GM19452 (cell line): Measurements from ENCODE around the gene LRCH1.

Source experiments
- ATAC-seq: cut with Tn5 transposase; IDR thresholded peaks from one replicate; pipeline ENCODE4 v1.9.1; 2021; ENCODE audit not compliant: unreplicated experiment

LRCH1 gene

DNA sequence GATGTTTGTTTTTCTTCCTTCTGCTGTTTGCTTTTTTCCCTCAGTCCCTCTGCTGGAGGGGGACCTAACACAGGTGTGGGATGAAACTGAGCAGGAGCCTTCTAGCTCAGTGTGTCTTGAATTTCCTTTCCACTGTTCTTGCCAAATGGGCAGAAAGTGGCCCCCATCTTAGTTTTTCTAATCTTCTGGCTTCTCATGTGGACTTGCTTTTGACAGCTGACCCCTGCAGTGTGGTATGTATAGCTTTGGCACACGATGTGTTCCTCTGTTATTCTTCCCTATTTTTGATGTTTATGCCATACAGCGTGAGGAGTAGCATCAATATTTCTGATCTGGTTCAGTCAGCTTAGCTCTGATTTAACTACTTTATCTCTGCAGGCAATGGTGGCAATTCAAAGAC lies 8.3 kb downstream of the LRCH1 start:
- ATAC-seq, result no peak

- no peak for ATAC-seq
Measured at GRCh38 chr13:46561691-46562090, 8.7 kb downstream of the LRCH1 start.

DNA sequence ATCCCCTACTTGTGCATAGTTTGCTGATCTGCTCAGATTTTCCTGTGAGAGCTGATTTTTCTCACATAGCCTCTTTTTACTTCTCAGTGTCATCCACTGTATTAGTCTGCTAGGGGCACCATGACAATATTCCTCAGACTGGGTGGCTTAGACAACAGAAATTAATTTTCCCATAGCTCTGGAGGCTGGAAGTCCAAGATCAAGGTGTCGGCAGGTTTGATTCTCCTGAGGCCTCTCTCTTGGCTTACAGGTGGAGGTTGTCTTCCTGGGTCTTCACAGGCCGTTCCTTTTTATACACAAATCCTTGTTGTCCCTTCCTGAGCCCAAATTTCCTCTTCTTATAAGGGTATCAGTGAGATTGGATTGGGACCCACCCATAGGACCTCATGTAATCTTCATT lies 9.2 kb downstream of the LRCH1 start:
- ATAC-seq, result no peak

GRCh38 chr13:46562581-46562980 lies 9.6 kb downstream of the LRCH1 start:
- no peak for ATAC-seq

DNA sequence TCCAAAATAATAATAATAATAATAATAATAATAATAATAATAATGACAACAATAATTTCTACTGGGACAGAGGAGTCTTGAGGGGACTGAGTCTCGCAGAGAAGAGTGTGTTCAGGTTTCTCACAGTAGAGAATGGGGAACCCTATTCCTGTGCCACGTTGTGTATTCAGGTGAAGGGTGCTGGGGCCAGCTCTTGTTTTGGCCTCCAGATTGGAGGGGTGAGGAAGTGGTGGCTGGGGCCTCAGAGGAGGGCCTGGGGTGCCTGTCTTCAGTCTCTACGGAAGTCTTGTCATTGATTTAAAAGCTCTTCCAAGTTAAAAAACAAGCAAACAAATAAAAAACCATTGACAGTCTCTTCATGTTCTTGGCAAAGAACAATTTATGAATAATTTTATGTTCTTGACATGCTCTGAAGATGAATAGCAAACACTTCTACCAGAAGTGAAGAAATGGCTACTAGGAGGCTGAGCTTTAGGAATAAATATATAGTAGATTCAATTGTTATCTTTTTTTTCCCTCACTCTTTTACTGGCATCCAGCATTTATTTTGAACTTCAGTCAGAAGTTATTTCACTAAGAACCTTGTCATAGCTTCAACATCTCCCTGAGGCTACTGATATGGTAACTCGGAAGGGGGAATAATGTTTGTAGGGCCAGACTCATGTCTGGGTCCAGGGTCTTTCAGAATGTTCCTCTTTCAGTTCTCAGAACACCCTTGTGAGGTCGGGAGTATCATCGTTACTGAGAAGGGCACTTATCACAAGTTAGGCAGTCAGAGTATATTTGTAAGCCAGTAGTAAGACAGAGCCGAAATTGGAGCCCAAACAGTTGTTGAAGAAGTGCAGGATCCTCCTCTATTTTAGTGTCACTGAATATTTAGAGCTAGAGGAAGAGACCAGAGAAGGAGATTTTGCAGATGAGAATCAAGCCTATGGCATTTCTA lies 13.1 kb downstream of the LRCH1 start:
- ATAC-seq, result no peak

DNA sequence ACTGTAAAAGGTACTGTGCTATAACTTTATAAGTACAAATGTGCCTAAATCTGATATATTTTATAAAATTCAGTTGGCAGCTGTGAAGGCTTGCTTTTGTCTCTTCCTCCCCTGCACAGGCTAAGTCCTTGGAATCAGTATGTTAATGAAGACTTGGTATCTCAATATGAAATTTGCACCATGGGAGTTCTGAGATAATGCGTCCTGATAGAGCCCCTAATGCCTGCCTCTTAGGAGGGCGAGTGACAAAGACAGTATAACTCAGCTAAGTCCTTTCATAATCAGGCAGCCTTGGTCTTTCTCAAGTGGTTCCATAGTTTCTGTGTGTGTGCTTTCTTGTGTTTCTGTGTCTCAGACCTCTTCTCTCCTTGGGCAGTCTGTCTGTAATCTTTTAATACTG lies 14.7 kb downstream of the LRCH1 start:
- ATAC-seq, result no peak

DNA sequence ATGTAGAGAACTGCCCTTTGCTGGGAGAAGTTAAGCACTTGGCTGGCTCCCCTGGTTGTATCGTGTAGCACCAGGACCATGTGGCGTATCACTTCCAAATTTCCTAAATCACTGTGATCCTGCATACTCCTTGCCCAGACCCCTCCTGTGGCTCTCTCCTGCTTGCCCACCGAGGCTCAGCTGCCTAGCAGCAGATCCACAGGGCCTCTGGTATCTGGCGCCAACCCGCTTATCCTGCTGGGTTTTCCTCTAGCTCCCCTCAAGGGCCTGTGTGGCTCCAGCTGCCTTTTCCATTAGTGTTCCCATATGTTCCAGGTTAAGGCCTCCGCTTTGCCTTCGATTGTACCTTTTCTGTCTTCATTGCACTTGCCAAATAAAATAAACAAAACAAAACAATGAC lies 16.5 kb downstream of the LRCH1 start:
- no peak for ATAC-seq

DNA sequence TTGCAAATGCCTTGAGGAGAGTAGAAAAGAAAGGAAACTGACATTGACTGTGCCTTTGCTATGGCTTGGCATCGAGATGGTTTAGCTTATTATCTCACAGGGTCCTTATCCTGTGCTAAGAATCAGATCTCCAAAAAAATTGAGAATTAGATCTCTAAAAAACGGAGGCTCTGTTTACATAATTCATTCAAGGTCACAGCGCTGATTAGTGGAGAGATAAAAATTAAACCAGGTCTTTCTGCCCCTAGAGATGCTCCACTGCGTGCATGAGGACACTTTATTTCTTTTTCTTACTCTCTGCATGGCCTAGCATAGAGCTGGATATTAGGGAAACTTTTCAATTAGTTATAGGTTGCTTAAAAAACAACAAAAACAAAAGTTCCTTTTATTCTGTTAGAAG lies 17.3 kb downstream of the LRCH1 start:
- ATAC-seq, result no peak

DNA sequence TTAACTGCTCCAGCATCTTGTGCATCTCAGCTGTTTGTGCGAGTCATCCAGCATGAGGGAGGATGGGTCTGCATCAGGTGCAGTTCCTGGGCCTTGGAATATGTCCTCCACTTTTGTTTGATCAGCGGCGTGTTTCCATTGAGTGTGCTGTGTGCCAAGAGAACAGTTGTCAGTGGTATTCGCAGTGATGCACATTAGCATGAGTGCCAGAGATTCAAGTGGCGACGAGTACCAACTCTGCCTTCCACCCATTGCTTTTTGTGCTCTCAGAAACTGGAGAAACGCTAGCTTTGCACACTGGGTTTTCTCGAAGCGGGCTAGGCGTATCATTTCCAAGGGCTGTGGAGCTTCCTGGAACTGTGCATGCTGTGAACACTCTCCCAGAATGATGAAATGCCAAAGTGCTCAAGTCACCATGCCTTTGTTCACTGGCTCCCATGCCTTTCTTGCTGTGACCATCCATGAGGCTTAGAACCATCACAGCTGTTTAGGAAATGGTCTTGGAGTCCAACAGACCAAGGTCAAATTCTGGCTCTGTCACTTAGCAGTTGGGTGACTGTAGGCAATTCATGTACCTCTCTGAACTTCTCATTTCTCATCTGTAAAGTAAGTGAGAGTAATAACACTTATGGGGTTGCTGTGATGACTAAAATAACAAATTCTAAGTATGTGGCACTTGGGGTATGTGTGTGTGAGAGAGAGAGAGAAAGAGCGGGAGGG lies 18.4 kb downstream of the LRCH1 start:
- peak; percentile 57 for ATAC-seq

DNA sequence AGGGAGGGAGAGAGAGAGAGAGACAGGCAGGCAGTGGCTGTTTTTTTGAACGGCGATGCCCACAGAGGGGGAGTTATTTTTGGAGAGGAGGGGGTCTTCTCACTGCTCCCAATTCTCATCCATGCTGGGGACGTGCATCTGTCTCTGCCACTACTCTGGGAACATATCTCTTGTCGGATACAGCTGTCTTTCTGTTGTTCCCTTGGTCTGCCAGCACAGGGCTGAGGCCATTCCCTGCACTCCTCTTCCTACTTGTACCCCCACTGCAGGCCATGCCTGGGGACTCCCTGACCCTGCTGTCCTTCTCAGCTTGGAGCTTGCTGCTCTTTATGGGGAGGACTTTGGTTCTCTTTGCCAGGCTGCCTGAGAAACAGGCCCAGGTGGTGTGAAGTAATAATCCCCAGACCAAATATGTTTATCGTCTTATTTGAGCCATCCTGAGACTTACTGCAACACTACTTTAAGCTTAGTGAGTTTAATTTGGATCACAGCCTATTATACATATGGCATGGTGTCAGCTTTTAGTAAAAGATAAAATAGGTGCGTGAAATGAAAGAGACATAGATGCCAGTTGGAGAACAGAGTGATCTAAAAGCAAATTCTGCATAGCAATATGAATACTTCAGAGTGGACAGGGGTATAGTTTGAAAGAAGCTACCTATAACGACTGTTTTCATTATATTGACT lies 19.1 kb downstream of the LRCH1 start:
- no peak for ATAC-seq

DNA sequence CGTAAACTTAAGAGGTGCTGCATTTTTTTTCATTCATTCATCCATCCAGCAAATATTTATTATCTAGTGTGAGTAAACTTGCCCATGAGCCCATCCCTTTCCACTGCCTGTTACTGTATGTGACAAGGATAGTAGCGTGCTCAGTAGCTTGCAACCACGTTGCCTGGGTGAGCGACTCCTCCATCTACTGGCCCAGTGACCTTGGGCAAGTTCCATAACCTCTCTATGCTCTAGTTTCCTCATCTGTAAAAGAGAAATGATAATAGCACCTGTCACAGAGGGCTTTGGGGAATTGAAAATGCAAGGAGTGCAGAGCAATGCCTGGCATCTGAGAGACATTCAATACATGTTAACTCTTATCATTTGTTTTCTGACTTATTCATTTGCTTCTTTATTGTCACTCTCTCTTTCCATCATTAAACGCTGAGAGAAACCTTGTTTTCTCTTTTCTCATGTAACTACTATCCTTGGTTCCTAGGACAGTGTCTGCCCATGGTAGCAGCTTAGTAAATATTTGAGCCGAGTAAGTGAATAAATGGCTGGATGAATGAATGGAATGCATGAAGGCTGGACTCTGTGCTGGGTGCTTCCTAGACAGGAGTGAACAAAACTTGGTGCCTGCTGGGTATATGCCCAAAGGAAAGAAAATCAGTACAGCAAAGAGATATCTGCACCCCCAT lies 19.9 kb downstream of the LRCH1 start:
- ATAC-seq, result no peak

GRCh38 chr13:46575301-46575771 lies 22.4 kb downstream of the LRCH1 start:
- no peak for ATAC-seq

- ATAC-seq, result no peak
Measured at GRCh38 chr13:46575818-46576221, 22.9 kb downstream of the LRCH1 start.

- ATAC-seq, result no peak
Measured at GRCh38 chr13:46576762-46577161, 23.8 kb downstream of the LRCH1 start.

DNA sequence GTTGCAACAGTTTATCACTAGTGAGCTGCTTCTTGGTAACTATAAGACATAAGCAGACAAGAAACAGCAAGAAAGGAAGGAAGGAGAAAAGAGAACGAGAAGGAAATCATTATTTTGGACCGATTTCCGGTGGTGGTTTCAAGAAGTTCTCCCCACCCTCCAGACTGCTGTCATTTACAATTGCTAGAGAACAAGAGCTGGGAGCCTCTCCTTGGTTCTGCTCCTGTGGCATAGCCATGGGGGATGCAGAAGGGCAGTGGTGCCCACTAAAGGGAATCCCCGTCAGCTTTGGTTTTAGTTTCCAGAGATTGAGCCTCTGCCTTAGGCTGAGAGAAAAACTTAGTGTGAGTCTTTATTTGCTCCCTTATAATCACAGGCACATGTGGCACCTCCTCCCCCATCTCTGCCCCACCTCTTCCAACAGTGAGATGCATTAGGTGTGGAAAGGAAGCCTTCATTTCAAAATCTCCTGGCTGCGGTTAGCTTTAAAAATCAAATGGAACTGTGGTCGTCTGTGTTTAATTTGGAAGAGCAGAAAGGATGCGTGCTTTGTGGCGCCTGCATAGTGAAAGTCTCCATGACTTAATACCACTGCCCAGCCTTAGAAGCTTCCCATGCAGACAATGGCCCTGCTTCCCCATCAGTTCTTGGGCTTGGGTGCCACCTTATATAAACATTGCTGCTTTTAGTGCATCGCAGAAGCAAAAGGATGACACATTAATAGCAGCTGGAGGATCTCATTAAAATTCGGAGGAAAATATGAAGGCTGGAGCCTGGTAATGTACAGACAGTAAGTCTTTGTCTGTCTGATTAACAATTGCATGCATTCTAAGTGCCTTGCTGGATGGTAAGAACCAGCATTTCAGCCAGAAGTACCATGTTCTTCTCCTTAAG lies 25.0 kb downstream of the LRCH1 start:
- no peak for ATAC-seq

- no peak for ATAC-seq
Measured at GRCh38 chr13:46578590-46578975, 25.6 kb downstream of the LRCH1 start.

DNA sequence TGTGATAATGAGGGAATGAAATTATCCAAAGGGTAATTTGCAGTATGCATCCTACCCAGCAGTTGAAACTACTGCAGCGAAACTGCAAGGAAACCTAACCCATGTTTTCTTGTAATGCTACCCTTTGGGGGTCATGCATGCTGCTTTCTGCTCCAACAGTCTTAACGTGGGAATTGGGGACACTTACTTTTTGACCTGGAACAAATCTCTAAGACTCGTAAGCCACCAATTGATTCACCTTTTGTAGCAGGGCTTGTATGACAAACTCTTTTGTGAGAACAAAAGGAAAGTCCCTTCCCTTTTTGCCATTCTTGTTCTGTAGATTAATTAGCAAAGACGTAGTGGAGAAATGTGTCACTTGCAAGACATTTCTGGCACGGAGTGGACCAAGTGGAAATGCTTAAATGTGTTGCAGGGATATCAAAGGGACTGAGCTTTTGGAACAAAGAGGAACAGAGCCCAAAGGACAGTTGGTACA lies 27.4 kb downstream of the LRCH1 start:
- no peak for ATAC-seq

- ATAC-seq, result no peak
Measured at GRCh38 chr13:46582190-46582589, 29.2 kb downstream of the LRCH1 start.

GRCh38 chr13:46586751-46587514 lies 34.0 kb downstream of the LRCH1 start:
- ATAC-seq, result no peak
